Measurements from ENCODE around the gene PGBD1. TPM values are rescaled to one million over a fixed set of nuclear protein-coding genes. Genes with fewer than 3 reads are reported as not detected.

Gene PGBD1
- total and polyA plus RNA-seq, 10 of the 15 experiments (the other 5 are each of a cell fraction or from before 2014, with no cell fraction given): 1.9 to 4.9 (median 3.8) TPM

DNA sequence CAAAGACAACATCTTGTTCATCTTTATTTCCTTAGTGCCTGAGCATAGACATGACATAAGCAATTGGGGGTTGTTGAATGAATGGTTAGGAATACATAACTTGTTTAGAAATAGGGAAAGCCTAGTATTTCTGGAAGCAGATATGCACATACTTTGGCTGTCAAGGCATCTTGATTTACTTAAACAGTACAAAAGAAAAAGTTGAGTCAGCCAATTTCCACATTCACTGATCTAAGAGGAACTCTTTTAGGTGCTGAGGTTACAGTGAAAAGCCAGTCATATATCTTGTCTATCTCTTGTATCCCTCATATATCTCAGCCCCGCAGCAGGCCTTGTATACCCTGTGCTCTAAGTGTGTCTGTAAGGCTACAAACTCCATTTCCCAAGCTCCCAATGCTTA lies 40.9 kb upstream of the PGBD1 start (continued):
- no peak for TF ChIP-seq FOS (IDR thresholded peaks at IDR 0.05; ENCODE audit: borderline replicate concordance, extremely low read depth, insufficient read length)
- no peak for TF ChIP-seq SUPT20H (IDR thresholded peaks at IDR 0.05; ENCODE audit: borderline replicate concordance, control insufficient read depth, low read depth, low read length)
- TF ChIP-seq NFIC (IDR thresholded peaks at IDR 0.05; ENCODE audit: low read depth, low read length): no peak

DNA sequence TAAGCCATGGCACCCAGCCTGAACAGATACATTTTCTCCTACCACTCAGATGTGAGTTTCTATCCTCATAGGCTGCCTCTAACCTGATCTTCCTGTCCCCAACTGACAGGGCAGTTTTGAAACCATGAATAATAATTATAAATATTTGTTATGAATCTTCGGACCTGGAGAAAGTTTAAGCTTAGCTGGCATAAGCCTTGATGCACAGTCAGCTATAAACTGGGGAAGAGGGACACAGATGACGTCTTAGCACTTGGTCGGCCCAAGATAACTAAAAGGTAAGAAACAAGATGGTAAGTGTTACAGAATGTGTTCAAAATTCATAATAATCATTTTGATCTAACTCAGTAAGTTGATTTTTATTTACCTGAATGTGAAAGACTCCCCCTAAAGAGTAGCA lies 37.4 kb upstream of the PGBD1 start:
- Histone ChIP-seq H3K4me1 (ENCODE audit: control insufficient read depth, insufficient read depth, low read length) (no peaks in the 10 kb centered on the region), H3K27me3 (replicated peaks in 1 of 2; ENCODE audit: control insufficient read depth in 2 of 2, insufficient read depth in 2 of 2, low read length in 1 of 2) (no peaks in the 10 kb centered on the region), H3K9ac (ENCODE audit: control insufficient read depth, insufficient read depth, low read length) (no peak overlapping the region), H3K4me2 (ENCODE audit: control insufficient read depth, insufficient read depth) (no peak overlapping the region), H3K27ac (ENCODE audit: control insufficient read depth, insufficient read depth) (no peak overlapping the region), H4K20me1 (ENCODE audit: control insufficient read depth, insufficient read depth) (no peaks in the 10 kb centered on the region), H2AFZ (ENCODE audit: control insufficient read depth, low read depth, low read length) (no peak overlapping the region), H3K79me2 (ENCODE audit: control insufficient read depth, insufficient read depth, low read length) (no peaks in the 10 kb centered on the region), H3K9me3 (replicated peaks; ENCODE audit: control insufficient read depth, insufficient read depth, low read length) (no peaks in the 10 kb centered on the region), H3K36me3 (ENCODE audit: control insufficient read depth in 2 of 2, insufficient read depth in 2 of 2, low read length in 1 of 2) (peaks cover 0 to 12% of the 10 kb centered on the region in 2 experiments; a peak in 3 of 4 replicates), H3K4me3 (no peak overlapping the region)
- ATAC-seq (no peak), DNase-seq (ENCODE audit: low read depth, low spot score) (no peak), FAIRE-seq (no peak)
- in situ Hi-C loops (cut with MboI) (no loop called here), intact Hi-C loops (cut with micrococcal nuclease; ENCODE audit: unreplicated experiment) (no loop called here)
- WGBS (ENCODE audit: insufficient coverage, insufficient replicate concordance, low lambda C conversion rate, missing lambda C conversion rate): 94% methylated on average over 3 of the region's 3 CpGs
- BruUV-seq (replicated peaks): no TSS peak
- SMC1A ChIA-PET (ENCODE audit: uncharacterized antibody, unreplicated experiment): interaction anchor here (1.0 to 1.1 kb wide), 2 partner anchors 20 to 61 kb away, joined by 3 read pairs; no protein-coding TSS in a partner anchor
- CTCF ChIA-PET: no interaction called here
- RAD21 ChIA-PET (ENCODE audit: unreplicated experiment): no interaction called here
- POLR2A ChIA-PET: no interaction called here
- TF ChIP-seq HDGF (IDR thresholded peaks at IDR 0.05) (no peak), EED (IDR thresholded peaks at IDR 0.05; ENCODE audit: low read depth) (no peak), ASH2L (IDR thresholded peaks at IDR 0.05; ENCODE audit: borderline replicate concordance, low read depth) (no peak), ZNF274 (IDR thresholded peaks at IDR 0.05; ENCODE audit: insufficient read depth, insufficient read length) (no peak), ZNF384 (IDR thresholded peaks at IDR 0.05; ENCODE audit: borderline replicate concordance, low read depth, low read length) (no peak), ETV6 (conservative IDR thresholded peaks at IDR 0.05 in 1 of 2, IDR thresholded peaks at IDR 0.05 in 1 of 2; ENCODE audit: borderline replicate concordance in 1 of 2, low read depth in 1 of 2) (no peak), YY1 (IDR thresholded peaks at IDR 0.05; ENCODE audit: low read depth, low read length) (no peak), CBX5 (IDR thresholded peaks at IDR 0.05; ENCODE audit: low read depth) (no peak), TARDBP (IDR thresholded peaks at IDR 0.05; ENCODE audit: borderline replicate concordance) (no peak), NFYA (IDR thresholded peaks at IDR 0.05; ENCODE audit: borderline replicate concordance, low read depth, low read length) (no peak), MYC (IDR thresholded peaks at IDR 0.05; ENCODE audit: insufficient read depth, insufficient read length, insufficient replicate concordance, low read length, severe bottlenecking) (no peak), WRNIP1 (IDR thresholded peaks at IDR 0.05; ENCODE audit: borderline replicate concordance, low read depth, low read length) (no peak), ZZZ3 (IDR thresholded peaks at IDR 0.05; ENCODE audit: control insufficient read depth, insufficient read length, low read depth) (no peak), RAD51 (IDR thresholded peaks at IDR 0.05) (no peak), CEBPB (IDR thresholded peaks at IDR 0.05; ENCODE audit: borderline replicate concordance in 1 of 2, low read depth in 2 of 2, low read length in 2 of 2) (no peak), FOXK2 (IDR thresholded peaks at IDR 0.05) (no peak), BACH1 (IDR thresholded peaks at IDR 0.05; ENCODE audit: borderline replicate concordance) (no peak), RBBP5 (conservative IDR thresholded peaks at IDR 0.05) (no peak)
- TF ChIP-seq, protein P1, sequence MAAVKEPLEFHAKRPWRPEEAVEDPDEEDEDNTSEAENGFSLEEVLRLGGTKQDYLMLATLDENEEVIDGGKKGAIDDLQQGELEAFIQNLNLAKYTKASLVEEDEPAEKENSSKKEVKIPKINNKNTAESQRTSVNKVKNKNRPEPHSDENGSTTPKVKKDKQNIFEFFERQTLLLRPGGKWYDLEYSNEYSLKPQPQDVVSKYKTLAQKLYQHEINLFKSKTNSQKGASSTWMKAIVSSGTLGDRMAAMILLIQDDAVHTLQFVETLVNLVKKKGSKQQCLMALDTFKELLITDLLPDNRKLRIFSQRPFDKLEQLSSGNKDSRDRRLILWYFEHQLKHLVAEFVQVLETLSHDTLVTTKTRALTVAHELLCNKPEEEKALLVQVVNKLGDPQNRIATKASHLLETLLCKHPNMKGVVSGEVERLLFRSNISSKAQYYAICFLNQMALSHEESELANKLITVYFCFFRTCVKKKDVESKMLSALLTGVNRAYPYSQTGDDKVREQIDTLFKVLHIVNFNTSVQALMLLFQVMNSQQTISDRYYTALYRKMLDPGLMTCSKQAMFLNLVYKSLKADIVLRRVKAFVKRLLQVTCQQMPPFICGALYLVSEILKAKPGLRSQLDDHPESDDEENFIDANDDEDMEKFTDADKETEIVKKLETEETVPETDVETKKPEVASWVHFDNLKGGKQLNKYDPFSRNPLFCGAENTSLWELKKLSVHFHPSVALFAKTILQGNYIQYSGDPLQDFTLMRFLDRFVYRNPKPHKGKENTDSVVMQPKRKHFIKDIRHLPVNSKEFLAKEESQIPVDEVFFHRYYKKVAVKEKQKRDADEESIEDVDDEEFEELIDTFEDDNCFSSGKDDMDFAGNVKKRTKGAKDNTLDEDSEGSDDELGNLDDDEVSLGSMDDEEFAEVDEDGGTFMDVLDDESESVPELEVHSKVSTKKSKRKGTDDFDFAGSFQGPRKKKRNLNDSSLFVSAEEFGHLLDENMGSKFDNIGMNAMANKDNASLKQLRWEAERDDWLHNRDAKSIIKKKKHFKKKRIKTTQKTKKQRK (IDR thresholded peaks at IDR 0.05; ENCODE audit: low read depth, low read length): no peak
